Stimulated activated effector memory CD8-positive, alpha-beta T cell treated with anti-CD3 and anti-CD28 coated beads, Interleukin-12 subunit alpha, Interleukin-12 subunit beta, amount 100 ng/mL, for 72 hours (primary cell): ENCODE measurements around the gene NSUN2.
"Not testable (repeated sequence)": the region's sequence is repeated elsewhere in the genome, so short reads cannot be mapped to it uniquely, and the experiment has no call there.

Source experiments
- ATAC-seq: fragments of 150-1000 bp; cut with Tn5 transposase; 2 replicates; pipeline ENCODE4 v1.10.0; 2021
- DNase-seq, 2 donors: peaks; one replicate each; pipeline ENCODE4 v3.0.0; 2021 to 2022; ENCODE audit warnings: low spot score in 2 of 2
- H3K27ac Mint-ChIP-seq: one replicate; pipeline ENCODE4 v1.8.0; 2022; ENCODE audit warnings: mild to moderate bottlenecking, mixed read lengths
- H3K36me3 Mint-ChIP-seq: one replicate; pipeline ENCODE4 v1.8.0; 2022; ENCODE audit warnings: mild to moderate bottlenecking, mixed read lengths
- H3K4me1 Mint-ChIP-seq: one replicate; pipeline ENCODE4 v1.8.0; 2022; ENCODE audit warnings: mixed read lengths
- H3K4me3 Mint-ChIP-seq: one replicate; pipeline ENCODE4 v1.8.0; 2022; ENCODE audit warnings: mild to moderate bottlenecking, mixed read lengths
- H3K9me3 Mint-ChIP-seq: one replicate; pipeline ENCODE4 v1.8.0; 2022; ENCODE audit warnings: mixed read lengths

Gene NSUN2

GRCh38 chr5:6656680-6657079 lies 23.8 kb upstream of the NSUN2 start:
- Mint-ChIP-seq H3K27ac (no peak overlapping the region), H3K9me3 (peaks cover 9% of the 10 kb centered on the region), H3K4me1 (peaks cover 10% of the 10 kb centered on the region), H3K36me3 (peaks cover 30% of the 10 kb centered on the region), H3K4me3 (no peak overlapping the region)
- no peak for DNase-seq
- no peak for ATAC-seq

GRCh38 chr5:6655432-6655831 lies 22.6 kb upstream of the NSUN2 start:
- ATAC-seq (no peak), DNase-seq (no peak)
- Mint-ChIP-seq H3K27ac (no peak overlapping the region), H3K4me3 (no peak overlapping the region), H3K4me1 (peaks cover 9% of the 10 kb centered on the region), H3K36me3 (peaks cover 30% of the 10 kb centered on the region), H3K9me3 (peaks cover 9% of the 10 kb centered on the region)

GRCh38 chr5:6652025-6652424 lies 19.2 kb upstream of the NSUN2 start:
- Mint-ChIP-seq H3K9me3 (peaks cover 12% of the 10 kb centered on the region), H3K4me3 (no peak overlapping the region), H3K27ac (no peak overlapping the region), H3K36me3 (peaks cover 27% of the 10 kb centered on the region), H3K4me1 (peaks cover 11% of the 10 kb centered on the region)
- DNase-seq (no peak), ATAC-seq (no peak)

GRCh38 chr5:6649681-6650080 lies 16.8 kb upstream of the NSUN2 start:
- DNase-seq (no peak), ATAC-seq (no peak)
- H3K27ac Mint-ChIP-seq: no peak overlapping the region
- H3K9me3 Mint-ChIP-seq: peaks cover 3% of the 10 kb centered on the region
- H3K4me3 Mint-ChIP-seq: no peak overlapping the region
- H3K36me3 Mint-ChIP-seq: peaks cover 15% of the 10 kb centered on the region
- peaks cover 18% of the 10 kb centered on the region for H3K4me1 Mint-ChIP-seq

GRCh38 chr5:6649186-6649585 lies 16.3 kb upstream of the NSUN2 start:
- Mint-ChIP-seq H3K4me3 (no peak overlapping the region), H3K36me3 (peaks cover 12% of the 10 kb centered on the region), H3K9me3 (peaks cover 3% of the 10 kb centered on the region), H3K27ac (no peak overlapping the region), H3K4me1 (peaks cover 18% of the 10 kb centered on the region)
- no peak for DNase-seq
- ATAC-seq: no peak

- peaks cover 20% of the 10 kb centered on the region for H3K4me1 Mint-ChIP-seq
- not testable (repeated sequence) for ATAC-seq, H3K36me3 Mint-ChIP-seq
Observed at GRCh38 chr5:6645571-6646362, 12.9 kb upstream of the NSUN2 start.

GRCh38 chr5:6644794-6645241 lies 12.0 kb upstream of the NSUN2 start:
- no peak overlapping the region for H3K4me3 Mint-ChIP-seq
- no peak overlapping the region for H3K27ac Mint-ChIP-seq
- H3K9me3 Mint-ChIP-seq: peaks cover under 1% of the 10 kb centered on the region
- H3K36me3 Mint-ChIP-seq: no peaks in the 10 kb centered on the region
- ATAC-seq: no peak
- H3K4me1 Mint-ChIP-seq: peaks cover 23% of the 10 kb centered on the region
- DNase-seq: no peak

More at GRCh38 chr5:6645571-6646362, 12.9 kb upstream of the NSUN2 start:
- not testable (repeated sequence) for H3K4me3 Mint-ChIP-seq, H3K27ac Mint-ChIP-seq, DNase-seq, H3K9me3 Mint-ChIP-seq

- H3K9me3 Mint-ChIP-seq: no peaks in the 10 kb centered on the region
- DNase-seq (no peak), ATAC-seq (no peak)
- no peak overlapping the region for H3K4me3 Mint-ChIP-seq
- H3K4me1 Mint-ChIP-seq: peaks cover 18% of the 10 kb centered on the region
- H3K27ac Mint-ChIP-seq: no peak overlapping the region
- no peaks in the 10 kb centered on the region for H3K36me3 Mint-ChIP-seq
Observed at GRCh38 chr5:6642655-6643054, 9.8 kb upstream of the NSUN2 start.

- Mint-ChIP-seq H3K4me3 (no peak overlapping the region), H3K4me1 (peaks cover 18% of the 10 kb centered on the region), H3K27ac (no peak overlapping the region), H3K9me3 (no peaks in the 10 kb centered on the region), H3K36me3 (peaks cover 4% of the 10 kb centered on the region)
- ATAC-seq (no peak), DNase-seq (no peak)
Observed at GRCh38 chr5:6638236-6638635, 5.4 kb upstream of the NSUN2 start.

- Mint-ChIP-seq H3K36me3 (peaks cover 11% of the 10 kb centered on the region), H3K4me1 (peaks cover 19% of the 10 kb centered on the region), H3K27ac (no peak overlapping the region), H3K4me3 (no peak overlapping the region), H3K9me3 (no peaks in the 10 kb centered on the region)
- DNase-seq: no peak
- ATAC-seq: no peak
Observed at GRCh38 chr5:6637590-6637989, 4.7 kb upstream of the NSUN2 start.

GRCh38 chr5:6637022-6637421 lies 4.2 kb upstream of the NSUN2 start:
- peaks cover 24% of the 10 kb centered on the region for H3K4me1 Mint-ChIP-seq
- DNase-seq: no peak

GRCh38 chr5:6636293-6636692 lies 3.4 kb upstream of the NSUN2 start:
- H3K36me3 Mint-ChIP-seq: peaks cover 22% of the 10 kb centered on the region
- ATAC-seq (no peak), DNase-seq (no peak)
- no peak overlapping the region for H3K27ac Mint-ChIP-seq
- no peak overlapping the region for H3K4me3 Mint-ChIP-seq
- H3K9me3 Mint-ChIP-seq: no peaks in the 10 kb centered on the region
- peaks cover 29% of the 10 kb centered on the region for H3K4me1 Mint-ChIP-seq

More at GRCh38 chr5:6637022-6637421, 4.2 kb upstream of the NSUN2 start:
- ATAC-seq: no peak
- H3K27ac Mint-ChIP-seq: no peak overlapping the region
- no peak overlapping the region for H3K4me3 Mint-ChIP-seq
- H3K9me3 Mint-ChIP-seq: no peaks in the 10 kb centered on the region
- H3K36me3 Mint-ChIP-seq: peaks cover 16% of the 10 kb centered on the region

GRCh38 chr5:6634788-6635430 lies 2.1 kb upstream of the NSUN2 start:
- Mint-ChIP-seq H3K4me1 (peaks cover 38% of the 10 kb centered on the region), H3K4me3 (peak overlapping the region; percentile 94), H3K27ac (no peak overlapping the region), H3K36me3 (peaks cover 36% of the 10 kb centered on the region), H3K9me3 (no peaks in the 10 kb centered on the region)
- ATAC-seq (no peak), DNase-seq (no peak)

- Mint-ChIP-seq H3K4me3 (peak overlapping the region; percentile 94), H3K36me3 (peaks cover 42% of the 10 kb centered on the region), H3K27ac (peak overlapping the region; percentile 99), H3K9me3 (no peaks in the 10 kb centered on the region), H3K4me1 (peaks cover 44% of the 10 kb centered on the region)
- ATAC-seq: no peak
- DNase-seq: no peak
Observed at GRCh38 chr5:6634306-6634705, 1.5 kb upstream of the NSUN2 start.

- Mint-ChIP-seq H3K36me3 (peaks cover 48% of the 10 kb centered on the region), H3K9me3 (no peaks in the 10 kb centered on the region), H3K4me1 (peaks cover 44% of the 10 kb centered on the region), H3K27ac (peak overlapping the region; percentile 99), H3K4me3 (peak overlapping the region; percentile 94)
- ATAC-seq: peak; percentile 75
- peak in 1 of 2 donors; percentile 22 for DNase-seq
Observed at GRCh38 chr5:6633469-6634245, 813 bp upstream of the NSUN2 start.
